B cell (primary cell): Measurements from ENCODE around the gene C14orf119. TPM values are rescaled to one million over a fixed set of nuclear protein-coding genes. Genes with fewer than 3 reads are reported as not detected.

Source experiments
- ATAC-seq: fragments of 200-7000 bp; cut with Tn5 transposase; one replicate; pipeline ENCODE4 v1.10.0; 2021; ENCODE audit warnings: low read depth, mild to moderate bottlenecking, moderate number of reproducible peaks, moderate library complexity
- CTCF ChIA-PET: fragments of 350-600 bp; sonication (Branson Sonifier 250); formaldehyde crosslinking; loops from one replicate; lab custom pipeline; 2021; ENCODE audit warnings: antibody characterized with exemption, inconsistent platforms; lab: Charles Lee
- POLR2A ChIA-PET: fragments of 350-600 bp; sonication (Branson Sonifier 250); formaldehyde crosslinking; loops from one replicate; lab custom pipeline; 2021; ENCODE audit warnings: antibody characterized with exemption; lab: Charles Lee
- DNase-seq: peaks from one replicate; pipeline ENCODE4 v3.0.0; 2013
- H2AFZ ChIP-seq: 2 replicates; pipeline ENCODE4 v1.6.1; 2012; ENCODE audit warnings: mild to moderate bottlenecking, low read depth, low read length; ENCODE audit not compliant: insufficient read depth, poor library complexity, severe bottlenecking
- H3K27ac ChIP-seq, 2 donors: 1 replicate in 1 of 2; 2 replicates in 1 of 2; pipeline ENCODE4 v1.5.1; 2012 to 2013; ENCODE audit warnings: low read length in 2 of 2, mild to moderate bottlenecking in 2 of 2, moderate library complexity in 1 of 2
- H3K27me3 ChIP-seq, 4 experiments: fragments of 200-600 bp in 1 of 4; sonication (generic) in 1 of 4; replicated peaks in 1 of 4; 1 replicate in 2 of 4; 2 replicates in 2 of 4; pipeline versions ENCODE4 v1.6.1 to v1.7.0; 2013 to 2016; ENCODE audit warnings: low read length in 3 of 4, mild to moderate bottlenecking in 2 of 4, mixed read lengths in 1 of 4, moderate library complexity in 1 of 4; ENCODE audit not compliant: insufficient read depth in 4 of 4, control insufficient read depth in 3 of 4; ENCODE audit errors: control extremely low read depth in 1 of 4
- H3K36me3 ChIP-seq, 2 experiments: replicated peaks in 1 of 2; 1 replicate in 1 of 2; 2 replicates in 1 of 2; pipeline versions ENCODE4 v1.6.1 to v1.7.1; 2013; ENCODE audit warnings: low read length in 1 of 2; ENCODE audit not compliant: insufficient read depth in 2 of 2, control insufficient read depth in 1 of 2; ENCODE audit errors: control extremely low read depth in 1 of 2, extremely low read depth in 1 of 2
- H3K4me1 ChIP-seq, 2 donors: fragments of 200-600 bp in 1 of 2; sonication (generic) in 1 of 2; 1 replicate in 1 of 2; 2 replicates in 1 of 2; pipeline versions ENCODE4 v1.5.1 to v1.6.1; 2013 to 2017; ENCODE audit warnings: low read length in 2 of 2; ENCODE audit not compliant: control insufficient read depth in 2 of 2, insufficient read depth in 2 of 2
- H3K4me2 ChIP-seq: replicated peaks from 2 replicates; pipeline ENCODE3; 2012; ENCODE audit warnings: mild to moderate bottlenecking, low read depth, low read length; ENCODE audit not compliant: poor library complexity, severe bottlenecking
- H3K4me3 ChIP-seq, 5 experiments: fragments of 200-600 bp in 1 of 5; sonication (generic) in 1 of 5; 1 replicate in 3 of 5; 2 replicates in 2 of 5; pipeline versions ENCODE4 v1.5.1 to v1.7.0; 2011 to 2016; ENCODE audit warnings: low read length in 4 of 5, mild to moderate bottlenecking in 4 of 5, low read depth in 2 of 5, control low read depth in 1 of 5, moderate library complexity in 1 of 5; ENCODE audit not compliant: insufficient read depth in 1 of 5; ENCODE audit errors: control extremely low read depth in 1 of 5, extremely low read depth in 1 of 5
- H3K79me2 ChIP-seq: fragments of 200-600 bp; sonication (generic); one replicate; pipeline ENCODE4 v1.6.0; 2016; ENCODE audit warnings: low read length; ENCODE audit not compliant: control insufficient read depth, insufficient read depth
- H3K9ac ChIP-seq: fragments of 200-600 bp; sonication (generic); 2 replicates; pipeline ENCODE4 v1.6.1; 2017; ENCODE audit warnings: mild to moderate bottlenecking, low read length, moderate library complexity
- H3K9me3 ChIP-seq, 3 donors: one replicate each; pipeline versions ENCODE4 v1.6.1 to v1.7.1; 2013; ENCODE audit warnings: low read length in 2 of 3; ENCODE audit not compliant: control insufficient read depth in 2 of 3, insufficient read depth in 1 of 3; ENCODE audit errors: control extremely low read depth in 1 of 3
- H4K20me1 ChIP-seq: 2 replicates; pipeline ENCODE4 v1.6.0; 2012; ENCODE audit warnings: mild to moderate bottlenecking, low read length; ENCODE audit not compliant: insufficient read depth, control insufficient read depth, poor library complexity, severe bottlenecking
- H3K27ac Mint-ChIP-seq: one replicate; pipeline ENCODE4 v1.8.0; 2021; ENCODE audit warnings: mixed read lengths
- H3K27me3 Mint-ChIP-seq: one replicate; pipeline ENCODE4 v1.8.0; 2021; ENCODE audit warnings: mixed read lengths
- H3K4me1 Mint-ChIP-seq: one replicate; pipeline ENCODE4 v1.8.0; 2021; ENCODE audit warnings: mixed read lengths
- H3K4me3 Mint-ChIP-seq: one replicate; pipeline ENCODE4 v1.8.0; 2021; ENCODE audit warnings: mixed read lengths
- H3K9me3 Mint-ChIP-seq: one replicate; pipeline ENCODE4 v1.8.0; 2022; ENCODE audit warnings: mixed read lengths; ENCODE audit not compliant: insufficient read depth
- CTCF ChIP-seq: fragments of 200-600 bp; IDR thresholded peaks from one replicate; pipeline ENCODE4 v1.8.0; 2022; ENCODE audit warnings: antibody characterized with exemption, mild to moderate bottlenecking
- EZH2 ChIP-seq: IDR thresholded peaks from 2 replicates; pipeline ENCODE4 v1.6.1; 2012; ENCODE audit warnings: borderline replicate concordance, low read depth, mild to moderate bottlenecking, moderate library complexity, low read length; ENCODE audit not compliant: insufficient read depth, poor library complexity, severe bottlenecking
- WGBS: methylation state at CpG from one replicate; pipeline ENCODE4 v1.1.5; 2013; ENCODE audit warnings: missing lambda C conversion rate; ENCODE audit not compliant: insufficient coverage; 5-methylcytosine and 5-hydroxymethylcytosine counted together
- intact Hi-C: fragments of 100-400 bp; cut with micrococcal nuclease; formaldehyde crosslinking; loops from one replicate; pipeline ENCODE4 v1.10.0; 2022
- polyA plus RNA-seq: library from polyadenylated mRNA; depleted of rRNA; stranded (reverse); fragments of >200 nt; gene quantifications from 2 replicates; pipeline ENCODE4 v1.2.3, GENCODE V29; 2012
- total RNA-seq, 2 donors: library from RNA; stranded (reverse); fragments of 120-200 nt in 1 of 2; gene quantifications; 1 replicate in 1 of 2; 2 replicates in 1 of 2; pipeline versions ENCODE4 v1.2.3 to v1.2.4, GENCODE V29; 2013 to 2022

C14orf119 gene
- total and polyA plus RNA-seq, 2 donors (not counting 1 experiment from before 2014, with no cell fraction given), result 12.2 to 30.6 TPM

- ATAC-seq, result no peak
- CTCF ChIA-PET, result interaction anchor here (1.0 to 1.7 kb wide), 2 partner anchors 11 to 514 kb away, joined by 5 read pairs; no protein-coding TSS in a partner anchor
- no peak overlapping the region for H3K4me3 Mint-ChIP-seq
Measured at GRCh38 chr14:23047034-23047634, 48.2 kb upstream of the C14orf119 start.

More at GRCh38 chr14:23047034-23047634, 48.2 kb upstream of the C14orf119 start:
- Histone ChIP-seq H3K79me2 (no peaks in the 10 kb centered on the region), H3K27me3 (peaks cover 0 to 4% (median 0%) of the 10 kb centered on the region in 4 experiments), H4K20me1 (no peaks in the 10 kb centered on the region), H3K27ac (no peak overlapping the region), H2AFZ (no peak overlapping the region), H3K4me2 (no peak overlapping the region), H3K9ac (no peak overlapping the region), H3K4me1 (no peaks in the 10 kb centered on the region), H3K36me3 (no peaks in the 10 kb centered on the region), H3K4me3 (no peak overlapping the region), H3K9me3 (no peaks in the 10 kb centered on the region)
- Mint-ChIP-seq H3K27ac (no peak overlapping the region), H3K9me3 (no peaks in the 10 kb centered on the region), H3K27me3 (no peaks in the 10 kb centered on the region), H3K4me1 (no peaks in the 10 kb centered on the region)
- 87% methylated on average over 5 of the region's 6 CpGs for WGBS
- POLR2A ChIA-PET, result no interaction called here
- TF ChIP-seq CTCF (no peak), EZH2 (no peak)
- no peak for DNase-seq
- intact Hi-C loops, result no loop called here
